ENCODE results near the gene TMEM273. TPM values are rescaled to one million over a fixed set of nuclear protein-coding genes. Genes with fewer than 3 reads are reported as not detected.

TMEM273 gene
- total and polyA plus RNA-seq, 7 donors: 5.4 to 17.8 (median 11.0) TPM

GRCh38 chr10:49168831-49169500 is 19.2 kb downstream of the TMEM273 start:
- H3K36me3 ChIP-seq: no peaks in the 10 kb centered on the region
- WGBS, 2 donors: 80 to 83% methylated on average over 6 of the region's 6 CpGs
- no peak overlapping the region for H3K4me3 ChIP-seq
- no peaks in the 10 kb centered on the region for H3K27me3 ChIP-seq
- H3K4me1 ChIP-seq: no peaks in the 10 kb centered on the region
- DNase-seq: no peak
- no peak for TF ChIP-seq EP300 (IDR thresholded peaks at IDR 0.05)
- TF ChIP-seq CTCF (IDR thresholded peaks at IDR 0.05): no peak
- TF ChIP-seq POLR2AphosphoS5 (IDR thresholded peaks at IDR 0.05): no peak
- no peak for TF ChIP-seq POLR2A (IDR thresholded peaks at IDR 0.05)
- no peaks in the 10 kb centered on the region for H3K9me3 ChIP-seq
- H3K27ac ChIP-seq: no peak overlapping the region
- intact Hi-C loops (cut with DNase I): loop anchor here (10.0 kb wide), 1 partner anchor 514 kb away; no protein-coding TSS in a partner anchor

GRCh38 chr10:49168171-49168540 is 20.0 kb downstream of the TMEM273 start:
- 63 to 82% methylated on average over 4 of the region's 4 CpGs for WGBS, 2 donors
- no peak overlapping the region for H3K27ac ChIP-seq
- H3K4me3 ChIP-seq: no peak overlapping the region
- no peaks in the 10 kb centered on the region for H3K36me3 ChIP-seq
- H3K4me1 ChIP-seq: no peaks in the 10 kb centered on the region
- H3K27me3 ChIP-seq: no peaks in the 10 kb centered on the region
- intact Hi-C loops (cut with DNase I): loop anchor here (10.0 kb wide), 1 partner anchor 513 kb away; no protein-coding TSS in a partner anchor
- no peak for TF ChIP-seq POLR2A (IDR thresholded peaks at IDR 0.05)
- H3K9me3 ChIP-seq: no peaks in the 10 kb centered on the region
- no peak for DNase-seq

GRCh38 chr10:49167425-49168170 is 20.6 kb downstream of the TMEM273 start:
- no peaks in the 10 kb centered on the region for H3K4me1 ChIP-seq
- no peaks in the 10 kb centered on the region for H3K27me3 ChIP-seq
- no peak overlapping the region for H3K4me3 ChIP-seq
- TF ChIP-seq POLR2A (IDR thresholded peaks at IDR 0.05) (no peak), POLR2AphosphoS5 (IDR thresholded peaks at IDR 0.05) (no peak), CTCF (IDR thresholded peaks at IDR 0.05) (no peak)
- H3K9me3 ChIP-seq: no peaks in the 10 kb centered on the region
- no peak for DNase-seq
- H3K27ac ChIP-seq: no peak overlapping the region
- intact Hi-C loops (cut with DNase I): loop anchor here (10.0 kb wide), 1 partner anchor 513 kb away; no protein-coding TSS in a partner anchor
- H3K36me3 ChIP-seq: no peaks in the 10 kb centered on the region
- WGBS, 2 donors: 78 to 88% methylated on average over 12 of the region's 12 CpGs

GRCh38 chr10:49166484-49167400 is 21.4 kb downstream of the TMEM273 start:
- WGBS, 2 donors: 74 to 87% methylated on average over 14 of the region's 14 CpGs
- DNase-seq: no peak
- Histone ChIP-seq H3K27me3 (no peaks in the 10 kb centered on the region), H3K4me3 (no peak overlapping the region), H3K27ac (no peak overlapping the region), H3K4me1 (no peaks in the 10 kb centered on the region), H3K36me3 (no peaks in the 10 kb centered on the region), H3K9me3 (no peaks in the 10 kb centered on the region)
- TF ChIP-seq CTCF (IDR thresholded peaks at IDR 0.05) (no peak), POLR2A (IDR thresholded peaks at IDR 0.05) (no peak), POLR2AphosphoS5 (IDR thresholded peaks at IDR 0.05) (no peak), EP300 (IDR thresholded peaks at IDR 0.05) (no peak)
- intact Hi-C loops (cut with DNase I): loop anchor here (10.0 kb wide), 1 partner anchor 512 kb away; no protein-coding TSS in a partner anchor

Data from sigmoid colon (tissue), 7 donors.